ENCODE data around the gene CHAF1A.

DNA sequence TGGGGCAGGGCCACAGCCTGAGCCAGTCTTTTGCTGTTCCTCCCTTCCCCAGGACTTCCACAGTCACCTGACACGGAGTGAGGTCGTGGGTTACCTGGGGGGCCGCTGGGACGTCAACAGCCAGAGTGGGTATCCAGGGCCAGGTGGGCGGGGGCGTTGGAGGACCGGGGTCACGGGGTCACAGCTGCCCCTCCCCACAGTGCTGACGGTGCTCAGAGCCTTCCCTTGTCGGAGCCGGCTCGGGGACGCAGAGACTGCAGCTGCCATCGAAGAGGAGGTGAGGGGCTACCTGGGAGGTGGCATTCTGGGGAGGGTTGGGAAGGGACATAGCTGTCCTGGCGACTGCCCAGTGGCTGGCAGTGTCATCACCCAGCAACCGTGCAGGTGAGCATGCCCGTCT is 47.5 kb upstream of the CHAF1A start:
- TF ChIP-seq EZH2 (IDR thresholded peaks at IDR 0.05; ENCODE audit: low read depth, unreplicated experiment) (no peak), EZH2phosphoT487 (IDR thresholded peaks at IDR 0.05; ENCODE audit: unreplicated experiment) (no peak), POLR2AphosphoS5 (IDR thresholded peaks at IDR 0.05; ENCODE audit: low read depth) (no peak), STAT1 (IDR thresholded peaks at IDR 0.05; ENCODE audit: unreplicated experiment) (no peak), CREB1 (CRISPR knock-in tag; IDR thresholded peaks at IDR 0.05; ENCODE audit: low read depth) (no peak), ZNF114 (CRISPR knock-in tag; IDR thresholded peaks at IDR 0.05) (no peak), JUNB (IDR thresholded peaks at IDR 0.05; ENCODE audit: unreplicated experiment) (no peak), ZNF331 (CRISPR knock-in tag; IDR thresholded peaks at IDR 0.05; ENCODE audit: low read depth) (no peak)
- TF ChIP-seq, protein P1, sequence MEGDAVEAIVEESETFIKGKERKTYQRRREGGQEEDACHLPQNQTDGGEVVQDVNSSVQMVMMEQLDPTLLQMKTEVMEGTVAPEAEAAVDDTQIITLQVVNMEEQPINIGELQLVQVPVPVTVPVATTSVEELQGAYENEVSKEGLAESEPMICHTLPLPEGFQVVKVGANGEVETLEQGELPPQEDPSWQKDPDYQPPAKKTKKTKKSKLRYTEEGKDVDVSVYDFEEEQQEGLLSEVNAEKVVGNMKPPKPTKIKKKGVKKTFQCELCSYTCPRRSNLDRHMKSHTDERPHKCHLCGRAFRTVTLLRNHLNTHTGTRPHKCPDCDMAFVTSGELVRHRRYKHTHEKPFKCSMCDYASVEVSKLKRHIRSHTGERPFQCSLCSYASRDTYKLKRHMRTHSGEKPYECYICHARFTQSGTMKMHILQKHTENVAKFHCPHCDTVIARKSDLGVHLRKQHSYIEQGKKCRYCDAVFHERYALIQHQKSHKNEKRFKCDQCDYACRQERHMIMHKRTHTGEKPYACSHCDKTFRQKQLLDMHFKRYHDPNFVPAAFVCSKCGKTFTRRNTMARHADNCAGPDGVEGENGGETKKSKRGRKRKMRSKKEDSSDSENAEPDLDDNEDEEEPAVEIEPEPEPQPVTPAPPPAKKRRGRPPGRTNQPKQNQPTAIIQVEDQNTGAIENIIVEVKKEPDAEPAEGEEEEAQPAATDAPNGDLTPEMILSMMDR (conservative IDR thresholded peaks at IDR 0.05; ENCODE audit: low read depth in 2 of 2): no peak
- TF ChIP-seq, protein P2, sequence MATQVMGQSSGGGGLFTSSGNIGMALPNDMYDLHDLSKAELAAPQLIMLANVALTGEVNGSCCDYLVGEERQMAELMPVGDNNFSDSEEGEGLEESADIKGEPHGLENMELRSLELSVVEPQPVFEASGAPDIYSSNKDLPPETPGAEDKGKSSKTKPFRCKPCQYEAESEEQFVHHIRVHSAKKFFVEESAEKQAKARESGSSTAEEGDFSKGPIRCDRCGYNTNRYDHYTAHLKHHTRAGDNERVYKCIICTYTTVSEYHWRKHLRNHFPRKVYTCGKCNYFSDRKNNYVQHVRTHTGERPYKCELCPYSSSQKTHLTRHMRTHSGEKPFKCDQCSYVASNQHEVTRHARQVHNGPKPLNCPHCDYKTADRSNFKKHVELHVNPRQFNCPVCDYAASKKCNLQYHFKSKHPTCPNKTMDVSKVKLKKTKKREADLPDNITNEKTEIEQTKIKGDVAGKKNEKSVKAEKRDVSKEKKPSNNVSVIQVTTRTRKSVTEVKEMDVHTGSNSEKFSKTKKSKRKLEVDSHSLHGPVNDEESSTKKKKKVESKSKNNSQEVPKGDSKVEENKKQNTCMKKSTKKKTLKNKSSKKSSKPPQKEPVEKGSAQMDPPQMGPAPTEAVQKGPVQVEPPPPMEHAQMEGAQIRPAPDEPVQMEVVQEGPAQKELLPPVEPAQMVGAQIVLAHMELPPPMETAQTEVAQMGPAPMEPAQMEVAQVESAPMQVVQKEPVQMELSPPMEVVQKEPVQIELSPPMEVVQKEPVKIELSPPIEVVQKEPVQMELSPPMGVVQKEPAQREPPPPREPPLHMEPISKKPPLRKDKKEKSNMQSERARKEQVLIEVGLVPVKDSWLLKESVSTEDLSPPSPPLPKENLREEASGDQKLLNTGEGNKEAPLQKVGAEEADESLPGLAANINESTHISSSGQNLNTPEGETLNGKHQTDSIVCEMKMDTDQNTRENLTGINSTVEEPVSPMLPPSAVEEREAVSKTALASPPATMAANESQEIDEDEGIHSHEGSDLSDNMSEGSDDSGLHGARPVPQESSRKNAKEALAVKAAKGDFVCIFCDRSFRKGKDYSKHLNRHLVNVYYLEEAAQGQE (IDR thresholded peaks at IDR 0.05; ENCODE audit: unreplicated experiment): no peak
- TF ChIP-seq, protein P3, sequence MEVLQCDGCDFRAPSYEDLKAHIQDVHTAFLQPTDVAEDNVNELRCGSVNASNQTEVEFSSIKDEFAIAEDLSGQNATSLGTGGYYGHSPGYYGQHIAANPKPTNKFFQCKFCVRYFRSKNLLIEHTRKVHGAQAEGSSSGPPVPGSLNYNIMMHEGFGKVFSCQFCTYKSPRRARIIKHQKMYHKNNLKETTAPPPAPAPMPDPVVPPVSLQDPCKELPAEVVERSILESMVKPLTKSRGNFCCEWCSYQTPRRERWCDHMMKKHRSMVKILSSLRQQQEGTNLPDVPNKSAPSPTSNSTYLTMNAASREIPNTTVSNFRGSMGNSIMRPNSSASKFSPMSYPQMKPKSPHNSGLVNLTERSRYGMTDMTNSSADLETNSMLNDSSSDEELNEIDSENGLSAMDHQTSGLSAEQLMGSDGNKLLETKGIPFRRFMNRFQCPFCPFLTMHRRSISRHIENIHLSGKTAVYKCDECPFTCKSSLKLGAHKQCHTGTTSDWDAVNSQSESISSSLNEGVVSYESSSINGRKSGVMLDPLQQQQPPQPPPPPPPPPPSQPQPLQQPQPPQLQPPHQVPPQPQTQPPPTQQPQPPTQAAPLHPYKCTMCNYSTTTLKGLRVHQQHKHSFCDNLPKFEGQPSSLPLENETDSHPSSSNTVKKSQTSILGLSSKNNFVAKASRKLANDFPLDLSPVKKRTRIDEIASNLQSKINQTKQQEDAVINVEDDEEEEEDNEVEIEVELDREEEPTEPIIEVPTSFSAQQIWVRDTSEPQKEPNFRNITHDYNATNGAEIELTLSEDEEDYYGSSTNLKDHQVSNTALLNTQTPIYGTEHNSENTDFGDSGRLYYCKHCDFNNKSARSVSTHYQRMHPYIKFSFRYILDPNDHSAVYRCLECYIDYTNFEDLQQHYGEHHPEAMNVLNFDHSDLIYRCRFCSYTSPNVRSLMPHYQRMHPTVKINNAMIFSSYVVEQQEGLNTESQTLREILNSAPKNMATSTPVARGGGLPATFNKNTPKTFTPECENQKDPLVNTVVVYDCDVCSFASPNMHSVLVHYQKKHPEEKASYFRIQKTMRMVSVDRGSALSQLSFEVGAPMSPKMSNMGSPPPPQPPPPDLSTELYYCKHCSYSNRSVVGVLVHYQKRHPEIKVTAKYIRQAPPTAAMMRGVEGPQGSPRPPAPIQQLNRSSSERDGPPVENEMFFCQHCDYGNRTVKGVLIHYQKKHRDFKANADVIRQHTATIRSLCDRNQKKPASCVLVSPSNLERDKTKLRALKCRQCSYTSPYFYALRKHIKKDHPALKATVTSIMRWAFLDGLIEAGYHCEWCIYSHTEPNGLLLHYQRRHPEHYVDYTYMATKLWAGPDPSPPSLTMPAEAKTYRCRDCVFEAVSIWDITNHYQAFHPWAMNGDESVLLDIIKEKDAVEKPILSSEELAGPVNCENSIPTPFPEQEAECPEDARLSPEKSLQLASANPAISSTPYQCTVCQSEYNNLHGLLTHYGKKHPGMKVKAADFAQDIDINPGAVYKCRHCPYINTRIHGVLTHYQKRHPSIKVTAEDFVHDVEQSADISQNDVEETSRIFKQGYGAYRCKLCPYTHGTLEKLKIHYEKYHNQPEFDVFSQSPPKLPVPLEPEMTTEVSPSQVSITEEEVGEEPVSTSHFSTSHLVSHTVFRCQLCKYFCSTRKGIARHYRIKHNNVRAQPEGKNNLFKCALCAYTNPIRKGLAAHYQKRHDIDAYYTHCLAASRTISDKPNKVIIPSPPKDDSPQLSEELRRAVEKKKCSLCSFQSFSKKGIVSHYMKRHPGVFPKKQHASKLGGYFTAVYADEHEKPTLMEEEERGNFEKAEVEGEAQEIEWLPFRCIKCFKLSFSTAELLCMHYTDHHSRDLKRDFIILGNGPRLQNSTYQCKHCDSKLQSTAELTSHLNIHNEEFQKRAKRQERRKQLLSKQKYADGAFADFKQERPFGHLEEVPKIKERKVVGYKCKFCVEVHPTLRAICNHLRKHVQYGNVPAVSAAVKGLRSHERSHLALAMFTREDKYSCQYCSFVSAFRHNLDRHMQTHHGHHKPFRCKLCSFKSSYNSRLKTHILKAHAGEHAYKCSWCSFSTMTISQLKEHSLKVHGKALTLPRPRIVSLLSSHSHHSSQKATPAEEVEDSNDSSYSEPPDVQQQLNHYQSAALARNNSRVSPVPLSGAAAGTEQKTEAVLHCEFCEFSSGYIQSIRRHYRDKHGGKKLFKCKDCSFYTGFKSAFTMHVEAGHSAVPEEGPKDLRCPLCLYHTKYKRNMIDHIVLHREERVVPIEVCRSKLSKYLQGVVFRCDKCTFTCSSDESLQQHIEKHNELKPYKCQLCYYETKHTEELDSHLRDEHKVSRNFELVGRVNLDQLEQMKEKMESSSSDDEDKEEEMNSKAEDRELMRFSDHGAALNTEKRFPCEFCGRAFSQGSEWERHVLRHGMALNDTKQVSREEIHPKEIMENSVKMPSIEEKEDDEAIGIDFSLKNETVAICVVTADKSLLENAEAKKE (CRISPR knock-in tag; IDR thresholded peaks at IDR 0.05): no peak

All from GM23338 (cell line).